HFFc6 (cell line): ENCODE data around the gene CMSS1. TPM values are rescaled to one million over a fixed set of nuclear protein-coding genes. Genes with fewer than 3 reads are reported as not detected.
A peak's percentile ranks its signal among the peaks of the same experiment; 100 is the strongest.

ENCODE experiments used
- DNase-seq: peaks from one replicate; pipeline ENCODE4 v3.0.0-alpha.2; 2018
- H3K27ac Mint-ChIP-seq: 2 replicates; pipeline ENCODE4 v1.8.0; 2020; ENCODE audit warnings: mild to moderate bottlenecking, mixed read lengths
- H3K27me3 Mint-ChIP-seq: 2 replicates; pipeline ENCODE4 v1.8.0; 2021; ENCODE audit warnings: mild to moderate bottlenecking, moderate library complexity, mixed read lengths; ENCODE audit not compliant: insufficient read depth
- H3K36me3 Mint-ChIP-seq: 2 replicates; pipeline ENCODE4 v1.8.0; 2021; ENCODE audit warnings: low read depth, mixed read lengths
- H3K4me1 Mint-ChIP-seq: 2 replicates; pipeline ENCODE4 v1.8.0; 2020; ENCODE audit warnings: low read depth, mixed read lengths
- H3K4me3 Mint-ChIP-seq: 2 replicates; pipeline ENCODE4 v1.8.0; 2020; ENCODE audit warnings: mild to moderate bottlenecking, moderate library complexity, mixed read lengths
- H3K9me3 Mint-ChIP-seq: 2 replicates; pipeline ENCODE4 v1.8.0; 2020; ENCODE audit warnings: mild to moderate bottlenecking, mixed read lengths
- CTCF ChIP-seq: fragments of 200-600 bp; sonication (generic); IDR thresholded peaks from 2 replicates; pipeline ENCODE4 v1.5.0; 2021; ENCODE audit warnings: antibody characterized with exemption, mild to moderate bottlenecking
- total RNA-seq, 6 experiments: library from RNA; stranded (reverse); fragmentation: NEBNext Ultra II Directional; extraction: Animal tissue kit (Norgen Biotek cat#: 25700); gene quantifications; 2 replicates in 1 of 6; 3 replicates in 5 of 6; pipeline ENCODE4 v1.2.3, GENCODE V29; 2021

CMSS1 gene
- total RNA-seq, 6 experiments from 2014 or later, result 27.8 to 47.0 (median 38.1) TPM

GRCh38 chr3:100106094-100106493, 288.4 kb downstream of the CMSS1 start:
- Mint-ChIP-seq H3K4me1 (peaks cover 62% of the 10 kb centered on the region), H3K4me3 (no peak overlapping the region), H3K27ac (no peak overlapping the region), H3K36me3 (peaks cover 4% of the 10 kb centered on the region; the same call in 1 of the 2 replicates), H3K9me3 (no peaks in the 10 kb centered on the region), H3K27me3 (no peaks in the 10 kb centered on the region)
- DNase-seq, result no peak
- TF ChIP-seq CTCF, result no peak

GRCh38 chr3:100106531-100107141, 289.0 kb downstream of the CMSS1 start:
- no peak for TF ChIP-seq CTCF
- no peaks in the 10 kb centered on the region for H3K36me3 Mint-ChIP-seq
- no peak overlapping the region; the same call in 1 of the 2 replicates for H3K27ac Mint-ChIP-seq
- DNase-seq, result no peak
- peaks cover 59% of the 10 kb centered on the region for H3K4me1 Mint-ChIP-seq
- H3K4me3 Mint-ChIP-seq, result no peak overlapping the region
- no peaks in the 10 kb centered on the region for H3K9me3 Mint-ChIP-seq
- no peaks in the 10 kb centered on the region for H3K27me3 Mint-ChIP-seq

GRCh38 chr3:100107221-100107814, 289.7 kb downstream of the CMSS1 start:
- no peak for TF ChIP-seq CTCF
- no peaks in the 10 kb centered on the region for H3K27me3 Mint-ChIP-seq
- H3K9me3 Mint-ChIP-seq, result no peaks in the 10 kb centered on the region
- peak; percentile 34 for DNase-seq
- H3K4me1 Mint-ChIP-seq, result peaks cover 59% of the 10 kb centered on the region
- no peaks in the 10 kb centered on the region for H3K36me3 Mint-ChIP-seq
- no peak overlapping the region for H3K4me3 Mint-ChIP-seq
- 0 out of 2 replicates have a peak overlapping the region, but pooled peaks have one; percentile 25 for H3K27ac Mint-ChIP-seq

- Mint-ChIP-seq H3K4me3 (no peak overlapping the region), H3K9me3 (no peaks in the 10 kb centered on the region), H3K27ac (no peak overlapping the region), H3K4me1 (peaks cover 53% of the 10 kb centered on the region), H3K36me3 (no peaks in the 10 kb centered on the region), H3K27me3 (no peaks in the 10 kb centered on the region)
- DNase-seq, result no peak
- TF ChIP-seq CTCF, result no peak
Observed at GRCh38 chr3:100108464-100109079, 290.9 kb downstream of the CMSS1 start.

- no peak overlapping the region for H3K4me3 Mint-ChIP-seq
- TF ChIP-seq CTCF, result no peak
- no peak overlapping the region for H3K27ac Mint-ChIP-seq
- H3K9me3 Mint-ChIP-seq, result no peaks in the 10 kb centered on the region
- H3K36me3 Mint-ChIP-seq, result no peaks in the 10 kb centered on the region
- H3K4me1 Mint-ChIP-seq, result peaks cover 43% of the 10 kb centered on the region
- no peak for DNase-seq
- no peaks in the 10 kb centered on the region for H3K27me3 Mint-ChIP-seq
Observed at GRCh38 chr3:100110162-100110561, 292.5 kb downstream of the CMSS1 start.
